ENCODE results near the gene ZDHHC11.
"Not testable (repeated sequence)": the region's sequence is repeated elsewhere in the genome, so short reads cannot be mapped to it uniquely, and the experiment has no call there.

DNA sequence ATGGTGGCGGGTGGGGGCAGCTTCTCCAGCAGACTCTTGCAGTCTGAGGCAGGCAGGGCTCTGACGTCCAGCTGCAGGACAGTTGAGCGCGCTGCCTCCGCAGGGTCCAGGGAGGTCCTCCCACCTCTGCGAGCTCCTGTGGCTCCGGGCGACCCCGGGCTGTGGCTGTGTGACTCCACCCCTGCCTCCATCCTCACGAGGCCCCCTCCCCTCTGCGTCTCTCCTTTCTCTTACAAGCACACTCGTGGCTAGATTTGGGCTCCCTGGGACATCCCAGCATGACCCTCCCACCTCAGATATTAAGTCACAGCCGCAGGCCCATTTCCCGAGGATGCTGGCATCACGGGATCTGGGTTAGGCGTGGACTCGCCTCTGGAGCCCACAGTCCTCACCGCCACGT, 100.6 kb downstream of the ZDHHC11 start:
- TF ChIP-seq EZH2 (IDR thresholded peaks at IDR 0.05; ENCODE audit: low read length, unreplicated experiment); CTCF (conservative IDR thresholded peaks at IDR 0.05; ENCODE audit: low read depth, low read length); EZH2phosphoT487 (IDR thresholded peaks at IDR 0.05; ENCODE audit: borderline replicate concordance, low read length): not testable (repeated sequence)
